PC-9 (cell line): ENCODE results near the gene HYDIN.

Experiments
- EZH2 ChIP-seq: fragments of 200-600 bp; sonication (generic); IDR thresholded peaks from 2 replicates; pipeline ENCODE4 v1.8.0; 2017; ENCODE audit warnings: antibody characterized with exemption, low read depth
- TF ChIP-seq, protein P1 (sequence below): fragments of 200-600 bp; sonication (generic); conservative IDR thresholded peaks from 2 replicates; pipeline ENCODE4 v1.6.1; 2017; ENCODE audit warnings: mixed run types, antibody characterized with exemption, mild to moderate bottlenecking, moderate library complexity

- TF ChIP-seq, protein P1, sequence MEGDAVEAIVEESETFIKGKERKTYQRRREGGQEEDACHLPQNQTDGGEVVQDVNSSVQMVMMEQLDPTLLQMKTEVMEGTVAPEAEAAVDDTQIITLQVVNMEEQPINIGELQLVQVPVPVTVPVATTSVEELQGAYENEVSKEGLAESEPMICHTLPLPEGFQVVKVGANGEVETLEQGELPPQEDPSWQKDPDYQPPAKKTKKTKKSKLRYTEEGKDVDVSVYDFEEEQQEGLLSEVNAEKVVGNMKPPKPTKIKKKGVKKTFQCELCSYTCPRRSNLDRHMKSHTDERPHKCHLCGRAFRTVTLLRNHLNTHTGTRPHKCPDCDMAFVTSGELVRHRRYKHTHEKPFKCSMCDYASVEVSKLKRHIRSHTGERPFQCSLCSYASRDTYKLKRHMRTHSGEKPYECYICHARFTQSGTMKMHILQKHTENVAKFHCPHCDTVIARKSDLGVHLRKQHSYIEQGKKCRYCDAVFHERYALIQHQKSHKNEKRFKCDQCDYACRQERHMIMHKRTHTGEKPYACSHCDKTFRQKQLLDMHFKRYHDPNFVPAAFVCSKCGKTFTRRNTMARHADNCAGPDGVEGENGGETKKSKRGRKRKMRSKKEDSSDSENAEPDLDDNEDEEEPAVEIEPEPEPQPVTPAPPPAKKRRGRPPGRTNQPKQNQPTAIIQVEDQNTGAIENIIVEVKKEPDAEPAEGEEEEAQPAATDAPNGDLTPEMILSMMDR = no peak
- no peak for TF ChIP-seq EZH2
These were observed 1.2 kb downstream of the HYDIN start for GRCh38 chr16:71229344-71229743.
